Astrocyte (in vitro differentiated cells and primary cell): ENCODE data around the gene TEX101.

Source experiments
- EZH2 ChIP-seq: IDR thresholded peaks from 2 replicates; pipeline ENCODE4 v1.6.1; 2012; ENCODE audit warnings: mild to moderate bottlenecking, low read length, inconsistent platforms; ENCODE audit not compliant: insufficient read depth
- TF ChIP-seq, protein P1 (sequence below): IDR thresholded peaks from 2 replicates; pipeline ENCODE4 v1.5.1; 2011; ENCODE audit warnings: low read depth, mild to moderate bottlenecking, inconsistent platforms, low read length, moderate library complexity; ENCODE audit not compliant: insufficient read depth

- no peak for TF ChIP-seq EZH2
- TF ChIP-seq, protein P1, sequence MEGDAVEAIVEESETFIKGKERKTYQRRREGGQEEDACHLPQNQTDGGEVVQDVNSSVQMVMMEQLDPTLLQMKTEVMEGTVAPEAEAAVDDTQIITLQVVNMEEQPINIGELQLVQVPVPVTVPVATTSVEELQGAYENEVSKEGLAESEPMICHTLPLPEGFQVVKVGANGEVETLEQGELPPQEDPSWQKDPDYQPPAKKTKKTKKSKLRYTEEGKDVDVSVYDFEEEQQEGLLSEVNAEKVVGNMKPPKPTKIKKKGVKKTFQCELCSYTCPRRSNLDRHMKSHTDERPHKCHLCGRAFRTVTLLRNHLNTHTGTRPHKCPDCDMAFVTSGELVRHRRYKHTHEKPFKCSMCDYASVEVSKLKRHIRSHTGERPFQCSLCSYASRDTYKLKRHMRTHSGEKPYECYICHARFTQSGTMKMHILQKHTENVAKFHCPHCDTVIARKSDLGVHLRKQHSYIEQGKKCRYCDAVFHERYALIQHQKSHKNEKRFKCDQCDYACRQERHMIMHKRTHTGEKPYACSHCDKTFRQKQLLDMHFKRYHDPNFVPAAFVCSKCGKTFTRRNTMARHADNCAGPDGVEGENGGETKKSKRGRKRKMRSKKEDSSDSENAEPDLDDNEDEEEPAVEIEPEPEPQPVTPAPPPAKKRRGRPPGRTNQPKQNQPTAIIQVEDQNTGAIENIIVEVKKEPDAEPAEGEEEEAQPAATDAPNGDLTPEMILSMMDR: no peak
Measured at GRCh38 chr19:43439032-43439708, 24.5 kb downstream of the TEX101 start.
